ENCODE measurements around the gene CCDC144A. TPM values are rescaled to one million over a fixed set of nuclear protein-coding genes. Genes with fewer than 3 reads are reported as not detected.
"Not testable (repeated sequence)": the region's sequence is repeated elsewhere in the genome, so short reads cannot be mapped to it uniquely, and the experiment has no call there.

The CCDC144A gene
- total RNA-seq, 4 donors from 2014 or later, result 0.58 to 7.5 (median 3.6) TPM

DNA sequence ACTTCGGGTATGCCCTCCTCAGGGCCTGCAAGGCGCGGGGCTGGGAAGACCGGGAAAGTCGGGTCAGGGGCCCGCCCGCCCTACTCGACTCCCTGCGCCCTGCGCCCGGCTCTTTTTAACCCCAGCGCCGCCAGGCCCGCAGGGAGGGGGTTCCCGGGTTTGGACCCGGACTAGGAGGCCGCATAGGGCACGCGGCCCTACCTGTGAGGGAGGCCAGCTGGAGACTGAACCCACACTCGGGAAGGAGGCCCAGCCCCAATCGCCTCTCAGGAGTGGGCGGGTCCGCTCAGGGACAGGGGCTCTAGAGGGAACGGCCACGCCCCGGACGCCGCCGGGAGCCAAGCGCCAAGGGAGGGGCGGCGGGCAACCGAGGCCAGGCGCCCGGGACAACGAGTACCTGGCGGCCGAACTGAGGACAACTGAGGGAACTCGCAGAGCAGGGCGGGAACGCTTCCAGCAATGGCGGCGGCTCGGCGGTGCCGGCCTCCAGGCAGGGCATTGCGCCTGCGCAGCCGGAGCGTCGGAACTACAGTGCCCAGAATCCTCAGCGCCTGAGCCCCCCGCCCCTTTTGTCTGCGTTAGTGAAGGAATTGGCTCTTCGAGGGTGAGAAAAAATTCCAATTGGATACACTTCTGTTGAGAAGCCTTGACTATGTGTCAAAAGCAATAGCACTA lies 36.5 kb upstream of the CCDC144A start, which contains the start of gene ZNF624:
TSS of gene ZNF624 (minus strand) at position 484 of the 675 bp plus-strand sequence.
- TF ChIP-seq POLR2A (IDR thresholded peaks at IDR 0.05; ENCODE audit: low read depth) (no peak), POLR2AphosphoS5 (IDR thresholded peaks at IDR 0.05) (peak; percentile 91 to 96), EP300 (IDR thresholded peaks at IDR 0.05) (peak; percentile 73), CTCF (IDR thresholded peaks at IDR 0.05) (peak in 1 of 3 experiments; percentile 7)
- DNase-seq (ENCODE audit: extremely low spot score), result peak; percentile 97
- H3K36me3 ChIP-seq, result no peaks in the 10 kb centered on the region
- peaks cover 6 to 21% (median 19%) of the 10 kb centered on the region in 4 donors for H3K4me1 ChIP-seq
- intact Hi-C loops (cut with DNase I), result loop anchor here (5.0 kb wide), 1 partner anchor 66 kb away; no protein-coding TSS in a partner anchor
- H3K4me3 ChIP-seq, result peak within 1 kb of the TSS; percentile 75 to 78 (median 76)
- no peaks in the 10 kb centered on the region for H3K9me3 ChIP-seq
- 0% methylated on average over 21 of the region's 55 CpGs for WGBS
- H3K27me3 ChIP-seq, result no peaks in the 10 kb centered on the region
- peak within 1 kb of the TSS; percentile 94 to 95 (median 94) for H3K27ac ChIP-seq (replicated peaks in 1 of 4)

- Histone ChIP-seq H3K9me3 (no peaks in the 10 kb centered on the region), H3K4me3 (no peak overlapping the region), H3K27me3 (peaks cover 0 to 12% (median 0%) of the 10 kb centered on the region in 4 donors), H3K4me1 (no peaks in the 10 kb centered on the region), H3K36me3 (no peaks in the 10 kb centered on the region), H3K27ac (replicated peaks in 1 of 4) (no peak overlapping the region)
- no peak for TF ChIP-seq POLR2AphosphoS5 (IDR thresholded peaks at IDR 0.05)
- TF ChIP-seq POLR2A (IDR thresholded peaks at IDR 0.05; ENCODE audit: low read depth), result no peak
- TF ChIP-seq EP300 (IDR thresholded peaks at IDR 0.05), result no peak
- no peak for TF ChIP-seq CTCF (IDR thresholded peaks at IDR 0.05)
- no peak for DNase-seq (ENCODE audit: extremely low spot score)
- intact Hi-C loops (cut with DNase I), result no loop called here
Measured at GRCh38 chr17:16661217-16661616, 28.8 kb upstream of the CCDC144A start.

DNA sequence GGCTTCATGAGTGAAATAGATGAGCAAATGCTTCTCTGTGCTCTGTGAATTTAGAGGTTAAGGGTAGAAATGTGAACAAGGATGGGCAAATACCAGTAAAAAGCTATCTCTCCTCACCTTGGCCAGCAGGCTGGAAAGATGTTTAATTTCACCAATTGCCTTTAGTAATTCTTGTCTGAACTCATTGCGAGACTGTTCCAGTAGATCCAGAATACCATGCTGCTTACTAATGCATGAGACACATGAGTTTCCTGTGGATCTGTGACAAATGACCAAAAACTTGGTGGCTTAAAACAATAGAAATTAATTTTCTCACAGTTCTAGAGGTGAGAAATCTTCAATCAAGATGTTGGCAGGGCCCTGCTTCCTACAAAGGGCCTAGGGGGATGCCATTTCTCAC lies 27.1 kb upstream of the CCDC144A start:
- TF ChIP-seq CTCF (IDR thresholded peaks at IDR 0.05), result no peak
- TF ChIP-seq POLR2AphosphoS5 (IDR thresholded peaks at IDR 0.05), result no peak
- TF ChIP-seq POLR2A (IDR thresholded peaks at IDR 0.05; ENCODE audit: low read depth), result no peak
- TF ChIP-seq EP300 (IDR thresholded peaks at IDR 0.05), result no peak
- Histone ChIP-seq H3K4me1 (peaks cover 5 to 10% (median 10%) of the 10 kb centered on the region in 4 donors), H3K27me3 (peaks cover 0 to 24% (median 5%) of the 10 kb centered on the region in 4 donors), H3K9me3 (no peaks in the 10 kb centered on the region), H3K36me3 (no peaks in the 10 kb centered on the region), H3K4me3 (no peak overlapping the region), H3K27ac (replicated peaks in 1 of 4) (no peak overlapping the region)
- intact Hi-C loops (cut with DNase I), result no loop called here
- 95% methylated on average over 1 of the region's 1 CpG for WGBS
- DNase-seq (ENCODE audit: extremely low spot score), result no peak

DNA sequence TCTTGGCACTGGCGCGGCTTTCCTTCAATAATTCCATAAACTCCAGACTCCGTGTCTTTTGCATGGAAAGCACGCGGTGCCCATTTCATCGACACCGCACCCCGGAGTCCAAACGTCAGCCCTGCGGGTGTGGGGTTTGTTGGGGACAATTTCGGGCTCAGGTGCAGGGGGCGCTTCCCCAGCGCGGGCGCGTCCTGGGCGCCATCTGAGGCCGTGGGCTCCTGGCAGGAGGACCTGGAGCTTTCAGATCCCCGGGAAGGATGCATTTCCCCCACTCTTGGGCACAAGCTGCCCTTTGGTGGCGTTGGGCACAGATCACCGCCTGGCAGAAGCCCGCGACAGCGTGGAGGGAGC lies 23.5 kb upstream of the CCDC144A start:
- Histone ChIP-seq H3K27me3 (peaks cover 0 to 56% (median 14%) of the 10 kb centered on the region in 4 donors), H3K4me1 (peaks cover 5 to 10% (median 10%) of the 10 kb centered on the region in 4 donors), H3K4me3 (peak overlapping the region; percentile 50 to 60 (median 53))
- DNase-seq (ENCODE audit: extremely low spot score); H3K9me3 ChIP-seq; H3K27ac ChIP-seq (replicated peaks in 1 of 4); H3K36me3 ChIP-seq; intact Hi-C loops (cut with DNase I): not testable (repeated sequence)
- WGBS, result no CpG with 5 or more reads among the region's 24 CpGs

GRCh38 chr17:16666907-16667636 lies 23.0 kb upstream of the CCDC144A start:
- H3K27me3 ChIP-seq, result peaks cover 0 to 56% (median 14%) of the 10 kb centered on the region in 4 donors
- H3K27ac ChIP-seq (replicated peaks in 1 of 4); DNase-seq (ENCODE audit: extremely low spot score); H3K9me3 ChIP-seq; H3K36me3 ChIP-seq; intact Hi-C loops (cut with DNase I): not testable (repeated sequence)
- H3K4me1 ChIP-seq, result peaks cover 5 to 10% (median 10%) of the 10 kb centered on the region in 4 donors
- 2% methylated on average over 26 of the region's 61 CpGs for WGBS
- H3K4me3 ChIP-seq, result peak overlapping the region; percentile 50 to 60 (median 53)
